HG02678 (cell line): ENCODE data around the gene SCPEP1.

Source experiments
- ATAC-seq: cut with Tn5 transposase; IDR thresholded peaks from one replicate; pipeline ENCODE4 v1.9.1; 2021; ENCODE audit warnings: mild to moderate bottlenecking, moderate library complexity; ENCODE audit not compliant: unreplicated experiment

SCPEP1 gene

GRCh38 chr17:56994009-56994792 is 16.3 kb downstream of the SCPEP1 start:
- ATAC-seq: no peak

GRCh38 chr17:56995766-56996165 is 17.8 kb downstream of the SCPEP1 start:
- no peak for ATAC-seq

- no peak for ATAC-seq
These were observed 19.4 kb downstream of the SCPEP1 start for GRCh38 chr17:56997313-56997712.

GRCh38 chr17:57001541-57001940 is 23.6 kb downstream of the SCPEP1 start:
- ATAC-seq: no peak

- no peak for ATAC-seq
These were observed 25.0 kb downstream of the SCPEP1 start for GRCh38 chr17:57002904-57003303.

- ATAC-seq: peak; percentile 78
These were observed 27.1 kb downstream of the SCPEP1 start for GRCh38 chr17:57004944-57005579.

GRCh38 chr17:57006040-57006439 is 28.1 kb downstream of the SCPEP1 start:
- no peak for ATAC-seq

GRCh38 chr17:57008958-57009357 is 31.0 kb downstream of the SCPEP1 start:
- no peak for ATAC-seq

GRCh38 chr17:57009737-57010445 is 32.0 kb downstream of the SCPEP1 start:
- ATAC-seq: no peak

- ATAC-seq: no peak
These were observed 32.6 kb downstream of the SCPEP1 start for GRCh38 chr17:57010487-57010886.

- ATAC-seq: no peak
These were observed 33.6 kb downstream of the SCPEP1 start for GRCh38 chr17:57011491-57012015.

GRCh38 chr17:57016071-57016763 is 38.3 kb downstream of the SCPEP1 start:
- ATAC-seq: no peak

- ATAC-seq: no peak
These were observed 38.8 kb downstream of the SCPEP1 start for GRCh38 chr17:57016764-57017116.

- no peak for ATAC-seq
These were observed 39.7 kb downstream of the SCPEP1 start for GRCh38 chr17:57017625-57018024.

GRCh38 chr17:57020208-57020607 is 42.3 kb downstream of the SCPEP1 start:
- ATAC-seq: no peak

GRCh38 chr17:57021226-57021940 is 43.5 kb downstream of the SCPEP1 start:
- ATAC-seq: no peak

- no peak for ATAC-seq
These were observed 47.9 kb downstream of the SCPEP1 start for GRCh38 chr17:57025876-57026275.

GRCh38 chr17:57027852-57028251 is 49.9 kb downstream of the SCPEP1 start:
- no peak for ATAC-seq

GRCh38 chr17:57032343-57032742 is 54.4 kb downstream of the SCPEP1 start:
- ATAC-seq: no peak

- no peak for ATAC-seq
These were observed 55.4 kb downstream of the SCPEP1 start for GRCh38 chr17:57033296-57033695.
